ENCODE results near the gene ABCE1. TPM values are rescaled to one million over a fixed set of nuclear protein-coding genes. Genes with fewer than 3 reads are reported as not detected.

The ABCE1 gene
- total RNA-seq, 1 experiment from 2014 or later: 114 TPM

DNA sequence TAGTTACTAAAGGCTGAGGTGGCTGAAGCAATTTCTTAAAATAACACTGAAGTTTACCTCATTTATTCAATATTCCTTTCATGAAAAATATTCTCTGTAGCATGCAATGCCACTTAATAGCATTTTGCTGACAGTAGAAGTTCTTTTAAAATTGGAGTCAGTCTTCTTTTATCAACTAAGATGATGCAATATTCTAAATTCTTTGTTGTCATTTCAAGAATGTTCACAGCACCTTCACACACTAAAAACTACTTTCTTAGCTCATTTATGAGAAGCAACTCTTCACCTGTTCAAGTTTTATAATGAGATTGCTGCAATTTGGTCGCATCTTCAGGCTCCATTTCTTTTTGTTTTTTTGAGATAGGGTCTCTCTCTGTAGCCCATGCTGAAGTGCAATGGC is 48.9 kb upstream of the ABCE1 start:
- H3K27ac Mint-ChIP-seq: no peak overlapping the region
- ATAC-seq (no peak), DNase-seq (ENCODE audit: low spot score) (no peak)
- TF ChIP-seq, protein P1, sequence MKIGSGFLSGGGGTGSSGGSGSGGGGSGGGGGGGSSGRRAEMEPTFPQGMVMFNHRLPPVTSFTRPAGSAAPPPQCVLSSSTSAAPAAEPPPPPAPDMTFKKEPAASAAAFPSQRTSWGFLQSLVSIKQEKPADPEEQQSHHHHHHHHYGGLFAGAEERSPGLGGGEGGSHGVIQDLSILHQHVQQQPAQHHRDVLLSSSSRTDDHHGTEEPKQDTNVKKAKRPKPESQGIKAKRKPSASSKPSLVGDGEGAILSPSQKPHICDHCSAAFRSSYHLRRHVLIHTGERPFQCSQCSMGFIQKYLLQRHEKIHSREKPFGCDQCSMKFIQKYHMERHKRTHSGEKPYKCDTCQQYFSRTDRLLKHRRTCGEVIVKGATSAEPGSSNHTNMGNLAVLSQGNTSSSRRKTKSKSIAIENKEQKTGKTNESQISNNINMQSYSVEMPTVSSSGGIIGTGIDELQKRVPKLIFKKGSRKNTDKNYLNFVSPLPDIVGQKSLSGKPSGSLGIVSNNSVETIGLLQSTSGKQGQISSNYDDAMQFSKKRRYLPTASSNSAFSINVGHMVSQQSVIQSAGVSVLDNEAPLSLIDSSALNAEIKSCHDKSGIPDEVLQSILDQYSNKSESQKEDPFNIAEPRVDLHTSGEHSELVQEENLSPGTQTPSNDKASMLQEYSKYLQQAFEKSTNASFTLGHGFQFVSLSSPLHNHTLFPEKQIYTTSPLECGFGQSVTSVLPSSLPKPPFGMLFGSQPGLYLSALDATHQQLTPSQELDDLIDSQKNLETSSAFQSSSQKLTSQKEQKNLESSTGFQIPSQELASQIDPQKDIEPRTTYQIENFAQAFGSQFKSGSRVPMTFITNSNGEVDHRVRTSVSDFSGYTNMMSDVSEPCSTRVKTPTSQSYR (CRISPR knock-in tag; IDR thresholded peaks at IDR 0.05): no peak
- TF ChIP-seq CBFB (CRISPR knock-in tag; IDR thresholded peaks at IDR 0.05; ENCODE audit: low read depth): no peak
- TF ChIP-seq NFYB (CRISPR knock-in tag; conservative IDR thresholded peaks at IDR 0.05; ENCODE audit: low read depth): no peak
- no peak for TF ChIP-seq KAT7 (CRISPR knock-in tag; IDR thresholded peaks at IDR 0.05; ENCODE audit: borderline replicate concordance)
- TF ChIP-seq, protein P2, sequence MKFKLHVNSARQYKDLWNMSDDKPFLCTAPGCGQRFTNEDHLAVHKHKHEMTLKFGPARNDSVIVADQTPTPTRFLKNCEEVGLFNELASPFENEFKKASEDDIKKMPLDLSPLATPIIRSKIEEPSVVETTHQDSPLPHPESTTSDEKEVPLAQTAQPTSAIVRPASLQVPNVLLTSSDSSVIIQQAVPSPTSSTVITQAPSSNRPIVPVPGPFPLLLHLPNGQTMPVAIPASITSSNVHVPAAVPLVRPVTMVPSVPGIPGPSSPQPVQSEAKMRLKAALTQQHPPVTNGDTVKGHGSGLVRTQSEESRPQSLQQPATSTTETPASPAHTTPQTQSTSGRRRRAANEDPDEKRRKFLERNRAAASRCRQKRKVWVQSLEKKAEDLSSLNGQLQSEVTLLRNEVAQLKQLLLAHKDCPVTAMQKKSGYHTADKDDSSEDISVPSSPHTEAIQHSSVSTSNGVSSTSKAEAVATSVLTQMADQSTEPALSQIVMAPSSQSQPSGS (CRISPR knock-in tag; IDR thresholded peaks at IDR 0.05; ENCODE audit: borderline replicate concordance, low read depth): no peak
- TF ChIP-seq SMAD3 (CRISPR knock-in tag; IDR thresholded peaks at IDR 0.05; ENCODE audit: borderline replicate concordance): no peak
- TF ChIP-seq FOXK1 (CRISPR knock-in tag; IDR thresholded peaks at IDR 0.05): no peak
- TF ChIP-seq ZNF219 (CRISPR knock-in tag; IDR thresholded peaks at IDR 0.05; ENCODE audit: borderline replicate concordance): no peak
- TF ChIP-seq, protein P3, sequence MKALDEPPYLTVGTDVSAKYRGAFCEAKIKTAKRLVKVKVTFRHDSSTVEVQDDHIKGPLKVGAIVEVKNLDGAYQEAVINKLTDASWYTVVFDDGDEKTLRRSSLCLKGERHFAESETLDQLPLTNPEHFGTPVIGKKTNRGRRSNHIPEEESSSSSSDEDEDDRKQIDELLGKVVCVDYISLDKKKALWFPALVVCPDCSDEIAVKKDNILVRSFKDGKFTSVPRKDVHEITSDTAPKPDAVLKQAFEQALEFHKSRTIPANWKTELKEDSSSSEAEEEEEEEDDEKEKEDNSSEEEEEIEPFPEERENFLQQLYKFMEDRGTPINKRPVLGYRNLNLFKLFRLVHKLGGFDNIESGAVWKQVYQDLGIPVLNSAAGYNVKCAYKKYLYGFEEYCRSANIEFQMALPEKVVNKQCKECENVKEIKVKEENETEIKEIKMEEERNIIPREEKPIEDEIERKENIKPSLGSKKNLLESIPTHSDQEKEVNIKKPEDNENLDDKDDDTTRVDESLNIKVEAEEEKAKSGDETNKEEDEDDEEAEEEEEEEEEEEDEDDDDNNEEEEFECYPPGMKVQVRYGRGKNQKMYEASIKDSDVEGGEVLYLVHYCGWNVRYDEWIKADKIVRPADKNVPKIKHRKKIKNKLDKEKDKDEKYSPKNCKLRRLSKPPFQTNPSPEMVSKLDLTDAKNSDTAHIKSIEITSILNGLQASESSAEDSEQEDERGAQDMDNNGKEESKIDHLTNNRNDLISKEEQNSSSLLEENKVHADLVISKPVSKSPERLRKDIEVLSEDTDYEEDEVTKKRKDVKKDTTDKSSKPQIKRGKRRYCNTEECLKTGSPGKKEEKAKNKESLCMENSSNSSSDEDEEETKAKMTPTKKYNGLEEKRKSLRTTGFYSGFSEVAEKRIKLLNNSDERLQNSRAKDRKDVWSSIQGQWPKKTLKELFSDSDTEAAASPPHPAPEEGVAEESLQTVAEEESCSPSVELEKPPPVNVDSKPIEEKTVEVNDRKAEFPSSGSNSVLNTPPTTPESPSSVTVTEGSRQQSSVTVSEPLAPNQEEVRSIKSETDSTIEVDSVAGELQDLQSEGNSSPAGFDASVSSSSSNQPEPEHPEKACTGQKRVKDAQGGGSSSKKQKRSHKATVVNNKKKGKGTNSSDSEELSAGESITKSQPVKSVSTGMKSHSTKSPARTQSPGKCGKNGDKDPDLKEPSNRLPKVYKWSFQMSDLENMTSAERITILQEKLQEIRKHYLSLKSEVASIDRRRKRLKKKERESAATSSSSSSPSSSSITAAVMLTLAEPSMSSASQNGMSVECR (CRISPR knock-in tag; IDR thresholded peaks at IDR 0.05; ENCODE audit: borderline replicate concordance): no peak
- TF ChIP-seq, protein P4, sequence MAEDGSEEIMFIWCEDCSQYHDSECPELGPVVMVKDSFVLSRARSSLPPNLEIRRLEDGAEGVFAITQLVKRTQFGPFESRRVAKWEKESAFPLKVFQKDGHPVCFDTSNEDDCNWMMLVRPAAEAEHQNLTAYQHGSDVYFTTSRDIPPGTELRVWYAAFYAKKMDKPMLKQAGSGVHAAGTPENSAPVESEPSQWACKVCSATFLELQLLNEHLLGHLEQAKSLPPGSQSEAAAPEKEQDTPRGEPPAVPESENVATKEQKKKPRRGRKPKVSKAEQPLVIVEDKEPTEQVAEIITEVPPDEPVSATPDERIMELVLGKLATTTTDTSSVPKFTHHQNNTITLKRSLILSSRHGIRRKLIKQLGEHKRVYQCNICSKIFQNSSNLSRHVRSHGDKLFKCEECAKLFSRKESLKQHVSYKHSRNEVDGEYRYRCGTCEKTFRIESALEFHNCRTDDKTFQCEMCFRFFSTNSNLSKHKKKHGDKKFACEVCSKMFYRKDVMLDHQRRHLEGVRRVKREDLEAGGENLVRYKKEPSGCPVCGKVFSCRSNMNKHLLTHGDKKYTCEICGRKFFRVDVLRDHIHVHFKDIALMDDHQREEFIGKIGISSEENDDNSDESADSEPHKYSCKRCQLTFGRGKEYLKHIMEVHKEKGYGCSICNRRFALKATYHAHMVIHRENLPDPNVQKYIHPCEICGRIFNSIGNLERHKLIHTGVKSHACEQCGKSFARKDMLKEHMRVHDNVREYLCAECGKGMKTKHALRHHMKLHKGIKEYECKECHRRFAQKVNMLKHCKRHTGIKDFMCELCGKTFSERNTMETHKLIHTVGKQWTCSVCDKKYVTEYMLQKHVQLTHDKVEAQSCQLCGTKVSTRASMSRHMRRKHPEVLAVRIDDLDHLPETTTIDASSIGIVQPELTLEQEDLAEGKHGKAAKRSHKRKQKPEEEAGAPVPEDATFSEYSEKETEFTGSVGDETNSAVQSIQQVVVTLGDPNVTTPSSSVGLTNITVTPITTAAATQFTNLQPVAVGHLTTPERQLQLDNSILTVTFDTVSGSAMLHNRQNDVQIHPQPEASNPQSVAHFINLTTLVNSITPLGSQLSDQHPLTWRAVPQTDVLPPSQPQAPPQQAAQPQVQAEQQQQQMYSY (CRISPR knock-in tag; IDR thresholded peaks at IDR 0.05): no peak
- no peak for TF ChIP-seq ZNF423 (CRISPR knock-in tag; IDR thresholded peaks at IDR 0.05)
- TF ChIP-seq, protein P5, sequence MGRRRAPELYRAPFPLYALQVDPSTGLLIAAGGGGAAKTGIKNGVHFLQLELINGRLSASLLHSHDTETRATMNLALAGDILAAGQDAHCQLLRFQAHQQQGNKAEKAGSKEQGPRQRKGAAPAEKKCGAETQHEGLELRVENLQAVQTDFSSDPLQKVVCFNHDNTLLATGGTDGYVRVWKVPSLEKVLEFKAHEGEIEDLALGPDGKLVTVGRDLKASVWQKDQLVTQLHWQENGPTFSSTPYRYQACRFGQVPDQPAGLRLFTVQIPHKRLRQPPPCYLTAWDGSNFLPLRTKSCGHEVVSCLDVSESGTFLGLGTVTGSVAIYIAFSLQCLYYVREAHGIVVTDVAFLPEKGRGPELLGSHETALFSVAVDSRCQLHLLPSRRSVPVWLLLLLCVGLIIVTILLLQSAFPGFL (CRISPR knock-in tag; IDR thresholded peaks at IDR 0.05; ENCODE audit: borderline replicate concordance): no peak
- TF ChIP-seq, protein P6, sequence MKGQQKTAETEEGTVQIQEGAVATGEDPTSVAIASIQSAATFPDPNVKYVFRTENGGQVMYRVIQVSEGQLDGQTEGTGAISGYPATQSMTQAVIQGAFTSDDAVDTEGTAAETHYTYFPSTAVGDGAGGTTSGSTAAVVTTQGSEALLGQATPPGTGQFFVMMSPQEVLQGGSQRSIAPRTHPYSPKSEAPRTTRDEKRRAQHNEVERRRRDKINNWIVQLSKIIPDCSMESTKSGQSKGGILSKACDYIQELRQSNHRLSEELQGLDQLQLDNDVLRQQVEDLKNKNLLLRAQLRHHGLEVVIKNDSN (CRISPR knock-in tag; IDR thresholded peaks at IDR 0.05): no peak
- no peak for TF ChIP-seq EMX1 (CRISPR knock-in tag; IDR thresholded peaks at IDR 0.05)
- TF ChIP-seq ELF4 (CRISPR knock-in tag; IDR thresholded peaks at IDR 0.05; ENCODE audit: low read depth): no peak
- TF ChIP-seq JUN (CRISPR knock-in tag; IDR thresholded peaks at IDR 0.05): no peak
- no peak for TF ChIP-seq TP53 (CRISPR knock-in tag; IDR thresholded peaks at IDR 0.05)
- no peak for TF ChIP-seq GTF2I (CRISPR knock-in tag; conservative IDR thresholded peaks at IDR 0.05)
- H3K4me1 Mint-ChIP-seq: 0 out of 2 replicates have a peak, but pooled peaks cover 3% of the 10 kb centered on the region
- ChIA-PET POLR2A (no interaction called here), CTCF (no interaction called here)
- peaks cover 4% of the 10 kb centered on the region; the same call in 1 of the 2 replicates for H3K9me3 Mint-ChIP-seq
- H3K36me3 Mint-ChIP-seq: peaks cover 9% of the 10 kb centered on the region; the same call in 1 of the 2 replicates
- H3K27me3 Mint-ChIP-seq (ENCODE audit: low read depth): no peaks in the 10 kb centered on the region
- no peak overlapping the region for H3K4me3 Mint-ChIP-seq

All from WTC11 (cell line).